ENCODE data around the gene OR2S2.

The OR2S2 gene

DNA sequence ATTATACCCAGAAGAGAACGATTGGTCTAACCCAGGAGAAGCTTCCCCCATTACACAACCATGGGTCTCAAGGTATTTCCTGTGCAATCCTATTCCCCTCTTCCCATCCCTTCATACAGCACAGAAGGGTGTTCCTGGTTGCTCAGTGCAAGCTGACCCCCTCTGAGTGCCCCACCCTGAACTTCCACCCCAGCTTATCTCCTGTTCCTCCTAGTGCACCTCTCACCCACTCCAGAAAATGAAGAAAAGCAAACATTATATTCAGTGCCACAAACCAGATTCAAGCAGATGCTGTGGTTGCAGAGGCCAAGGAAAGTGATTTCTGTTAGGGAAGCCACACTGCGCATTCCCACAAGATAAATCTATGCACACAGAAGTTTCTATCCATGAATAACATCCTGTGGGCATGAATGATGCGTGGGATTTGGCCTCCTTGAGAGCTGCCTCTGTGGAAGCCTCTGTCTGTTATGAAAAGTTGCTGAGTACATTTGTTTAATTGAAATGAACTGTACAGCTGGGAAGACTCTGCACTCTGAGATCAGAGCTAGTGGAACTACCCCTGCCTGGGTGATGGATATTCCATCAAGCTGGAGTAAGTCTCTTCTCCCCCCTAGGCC, 2.2 kb upstream of the OR2S2 start:
- TF ChIP-seq ZFX (IDR thresholded peaks at IDR 0.05; ENCODE audit: borderline replicate concordance), result no peak
- TF ChIP-seq, protein P1, sequence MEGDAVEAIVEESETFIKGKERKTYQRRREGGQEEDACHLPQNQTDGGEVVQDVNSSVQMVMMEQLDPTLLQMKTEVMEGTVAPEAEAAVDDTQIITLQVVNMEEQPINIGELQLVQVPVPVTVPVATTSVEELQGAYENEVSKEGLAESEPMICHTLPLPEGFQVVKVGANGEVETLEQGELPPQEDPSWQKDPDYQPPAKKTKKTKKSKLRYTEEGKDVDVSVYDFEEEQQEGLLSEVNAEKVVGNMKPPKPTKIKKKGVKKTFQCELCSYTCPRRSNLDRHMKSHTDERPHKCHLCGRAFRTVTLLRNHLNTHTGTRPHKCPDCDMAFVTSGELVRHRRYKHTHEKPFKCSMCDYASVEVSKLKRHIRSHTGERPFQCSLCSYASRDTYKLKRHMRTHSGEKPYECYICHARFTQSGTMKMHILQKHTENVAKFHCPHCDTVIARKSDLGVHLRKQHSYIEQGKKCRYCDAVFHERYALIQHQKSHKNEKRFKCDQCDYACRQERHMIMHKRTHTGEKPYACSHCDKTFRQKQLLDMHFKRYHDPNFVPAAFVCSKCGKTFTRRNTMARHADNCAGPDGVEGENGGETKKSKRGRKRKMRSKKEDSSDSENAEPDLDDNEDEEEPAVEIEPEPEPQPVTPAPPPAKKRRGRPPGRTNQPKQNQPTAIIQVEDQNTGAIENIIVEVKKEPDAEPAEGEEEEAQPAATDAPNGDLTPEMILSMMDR (IDR thresholded peaks at IDR 0.05), result no peak
- no peak overlapping the region for H3K27ac ChIP-seq

GRCh38 chr9:35956651-35957050, 1.3 kb downstream of the OR2S2 start:
- H3K27ac ChIP-seq, result no peak overlapping the region
- TF ChIP-seq, protein P1 (IDR thresholded peaks at IDR 0.05), result no peak
- TF ChIP-seq ZFX (IDR thresholded peaks at IDR 0.05; ENCODE audit: borderline replicate concordance), result no peak

- no peak overlapping the region for H3K27ac ChIP-seq
- TF ChIP-seq, protein P1 (IDR thresholded peaks at IDR 0.05), result peak; percentile 94
- no peak for TF ChIP-seq ZFX (IDR thresholded peaks at IDR 0.05; ENCODE audit: borderline replicate concordance)
Measured at GRCh38 chr9:35954942-35955546, 2.9 kb downstream of the OR2S2 start.

DNA sequence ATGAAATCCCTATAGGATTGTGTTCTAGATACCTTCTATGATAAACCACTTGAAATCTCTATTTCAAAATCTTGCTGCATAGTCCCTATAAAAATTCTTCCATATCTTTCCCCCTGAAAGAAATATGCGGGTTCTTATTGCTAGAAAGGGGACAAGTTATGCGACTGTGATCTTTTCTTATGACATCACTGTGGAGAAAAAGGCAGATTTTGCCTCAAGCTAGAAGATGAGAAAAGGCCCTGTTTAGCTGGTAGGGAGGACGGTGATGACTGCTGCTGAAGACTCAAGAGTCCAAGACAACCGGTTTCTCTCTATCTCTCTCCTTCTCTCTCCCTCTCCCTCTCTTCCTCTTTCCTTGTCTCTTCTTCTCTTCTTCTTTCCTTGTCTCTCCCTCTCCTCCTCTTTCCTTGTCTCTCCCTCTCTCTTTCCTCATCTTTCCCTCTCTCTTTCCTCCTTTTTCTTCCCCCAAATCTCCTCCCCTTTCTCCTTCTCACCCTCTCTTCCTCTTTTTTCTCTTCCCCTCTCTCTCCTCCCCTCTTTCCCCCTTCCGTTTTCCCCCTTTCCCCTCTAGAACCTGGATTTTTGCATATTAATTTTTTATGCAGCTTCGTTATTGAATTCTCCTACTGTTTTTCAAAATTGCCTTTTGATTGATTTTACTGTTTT, 5.3 kb downstream of the OR2S2 start:
- H3K27ac ChIP-seq, result no peak overlapping the region
- TF ChIP-seq, protein P1 (IDR thresholded peaks at IDR 0.05), result no peak
- TF ChIP-seq ZFX (IDR thresholded peaks at IDR 0.05; ENCODE audit: borderline replicate concordance), result no peak

- no peak overlapping the region for H3K27ac ChIP-seq
- TF ChIP-seq, protein P1 (IDR thresholded peaks at IDR 0.05), result no peak
- TF ChIP-seq ZFX (IDR thresholded peaks at IDR 0.05; ENCODE audit: borderline replicate concordance), result no peak
Measured at GRCh38 chr9:35951736-35952135, 6.2 kb downstream of the OR2S2 start.

GRCh38 chr9:35948901-35949318, 9.0 kb downstream of the OR2S2 start:
- TF ChIP-seq ZFX (IDR thresholded peaks at IDR 0.05; ENCODE audit: borderline replicate concordance), result no peak
- TF ChIP-seq, protein P1 (IDR thresholded peaks at IDR 0.05), result no peak
- H3K27ac ChIP-seq, result no peak overlapping the region

- no peak overlapping the region for H3K27ac ChIP-seq
- TF ChIP-seq ZFX (IDR thresholded peaks at IDR 0.05; ENCODE audit: borderline replicate concordance), result no peak
- TF ChIP-seq, protein P1 (IDR thresholded peaks at IDR 0.05), result no peak
Measured at GRCh38 chr9:35948451-35948850, 9.5 kb downstream of the OR2S2 start.

Measured in 22Rv1 (cell line).